BJ (cell line): Measurements from ENCODE around the gene LRMDA. TPM values are rescaled to one million over a fixed set of nuclear protein-coding genes. Genes with fewer than 3 reads are reported as not detected.

Experiments
- CTCF ChIA-PET: fragments of 350-600 bp; formaldehyde crosslinking; extraction: SDS; loops from one replicate; lab custom pipeline; 2021; ENCODE audit warnings: antibody characterized with exemption, inconsistent platforms; lab: Yijun Ruan, JAX
- POLR2A ChIA-PET: fragments of 300-600 bp; sonication (Branson Sonifier 250); formaldehyde crosslinking; extraction: SDS; loops from one replicate; lab custom pipeline; 2021; ENCODE audit warnings: antibody characterized with exemption; lab: Charles Lee
- DNase-seq: peaks from one replicate; pipeline ENCODE4 v3.0.0-alpha.2; 2011; ENCODE audit warnings: low read depth
- H3K27me3 ChIP-seq: 2 replicates; pipeline ENCODE4 v1.6.0; 2011; ENCODE audit warnings: low read length; ENCODE audit not compliant: control insufficient read depth, insufficient read depth
- H3K36me3 ChIP-seq: 2 replicates; pipeline ENCODE4 v1.5.1; 2011; ENCODE audit warnings: low read length; ENCODE audit not compliant: control insufficient read depth, insufficient read depth
- H3K4me3 ChIP-seq: 2 replicates; pipeline ENCODE4 v1.5.1; 2011; ENCODE audit warnings: low read depth, mild to moderate bottlenecking, control low read depth, low read length
- CTCF ChIP-seq: IDR thresholded peaks from 2 replicates; pipeline ENCODE4 v1.5.1; 2011; ENCODE audit warnings: low read depth, mild to moderate bottlenecking, control low read depth, inconsistent platforms, low read length, moderate library complexity; ENCODE audit not compliant: insufficient read depth
- polyA plus RNA-seq: library from polyadenylated mRNA; depleted of rRNA; stranded (reverse); fragments of >200 nt; gene quantifications from 2 replicates; pipeline ENCODE4 v1.2.3, GENCODE V29; 2011

Gene LRMDA
- polyA plus RNA-seq, 1 experiment = not detected

GRCh38 chr10:75779276-75779675 is 347.9 kb downstream of the LRMDA start:
- no peaks in the 10 kb centered on the region for H3K36me3 ChIP-seq
- TF ChIP-seq CTCF = no peak
- no peak for DNase-seq
- no peak overlapping the region for H3K4me3 ChIP-seq
- ChIA-PET CTCF (interaction anchor here (1.1 kb wide), 1 partner anchor 9 kb away, joined by 9 read pairs; no protein-coding TSS in a partner anchor), POLR2A (no interaction called here)
- H3K27me3 ChIP-seq = peaks cover 5% of the 10 kb centered on the region

- no peaks in the 10 kb centered on the region for H3K36me3 ChIP-seq
- ChIA-PET POLR2A (no interaction called here), CTCF (no interaction called here)
- no peak overlapping the region for H3K4me3 ChIP-seq
- H3K27me3 ChIP-seq = peaks cover 5% of the 10 kb centered on the region
- DNase-seq = no peak
- TF ChIP-seq CTCF = no peak
Observed at GRCh38 chr10:75782463-75783248, 351.2 kb downstream of the LRMDA start.

- ChIA-PET POLR2A (no interaction called here), CTCF (interaction anchor here (0.8 to 1.9 kb wide), 3 partner anchors 10 to 48 kb away, joined by 3 to 9 read pairs (median 3); no protein-coding TSS in a partner anchor)
- H3K27me3 ChIP-seq = no peaks in the 10 kb centered on the region
- H3K36me3 ChIP-seq = no peaks in the 10 kb centered on the region
- no peak overlapping the region for H3K4me3 ChIP-seq
- no peak for DNase-seq
- no peak for TF ChIP-seq CTCF
Observed at GRCh38 chr10:75788394-75789205, 357.2 kb downstream of the LRMDA start.

- POLR2A ChIA-PET = no interaction called here
- Histone ChIP-seq H3K27me3 (no peaks in the 10 kb centered on the region), H3K36me3 (no peaks in the 10 kb centered on the region), H3K4me3 (no peak overlapping the region)
- no peak for TF ChIP-seq CTCF
- DNase-seq = no peak
- CTCF ChIA-PET = no interaction called here
Observed at GRCh38 chr10:75793848-75794247, 362.4 kb downstream of the LRMDA start.

GRCh38 chr10:75801121-75801520 is 369.7 kb downstream of the LRMDA start:
- Histone ChIP-seq H3K36me3 (no peaks in the 10 kb centered on the region), H3K27me3 (no peaks in the 10 kb centered on the region), H3K4me3 (no peak overlapping the region)
- no peak for TF ChIP-seq CTCF
- CTCF ChIA-PET = interaction anchor here (0.7 kb wide), 1 partner anchor 359 kb away, joined by 5 read pairs; no protein-coding TSS in a partner anchor
- POLR2A ChIA-PET = no interaction called here
- no peak for DNase-seq
